ENCODE data around the gene NES.
A peak's percentile ranks its signal among the peaks of the same experiment; 100 is the strongest.

The NES gene, protein sequence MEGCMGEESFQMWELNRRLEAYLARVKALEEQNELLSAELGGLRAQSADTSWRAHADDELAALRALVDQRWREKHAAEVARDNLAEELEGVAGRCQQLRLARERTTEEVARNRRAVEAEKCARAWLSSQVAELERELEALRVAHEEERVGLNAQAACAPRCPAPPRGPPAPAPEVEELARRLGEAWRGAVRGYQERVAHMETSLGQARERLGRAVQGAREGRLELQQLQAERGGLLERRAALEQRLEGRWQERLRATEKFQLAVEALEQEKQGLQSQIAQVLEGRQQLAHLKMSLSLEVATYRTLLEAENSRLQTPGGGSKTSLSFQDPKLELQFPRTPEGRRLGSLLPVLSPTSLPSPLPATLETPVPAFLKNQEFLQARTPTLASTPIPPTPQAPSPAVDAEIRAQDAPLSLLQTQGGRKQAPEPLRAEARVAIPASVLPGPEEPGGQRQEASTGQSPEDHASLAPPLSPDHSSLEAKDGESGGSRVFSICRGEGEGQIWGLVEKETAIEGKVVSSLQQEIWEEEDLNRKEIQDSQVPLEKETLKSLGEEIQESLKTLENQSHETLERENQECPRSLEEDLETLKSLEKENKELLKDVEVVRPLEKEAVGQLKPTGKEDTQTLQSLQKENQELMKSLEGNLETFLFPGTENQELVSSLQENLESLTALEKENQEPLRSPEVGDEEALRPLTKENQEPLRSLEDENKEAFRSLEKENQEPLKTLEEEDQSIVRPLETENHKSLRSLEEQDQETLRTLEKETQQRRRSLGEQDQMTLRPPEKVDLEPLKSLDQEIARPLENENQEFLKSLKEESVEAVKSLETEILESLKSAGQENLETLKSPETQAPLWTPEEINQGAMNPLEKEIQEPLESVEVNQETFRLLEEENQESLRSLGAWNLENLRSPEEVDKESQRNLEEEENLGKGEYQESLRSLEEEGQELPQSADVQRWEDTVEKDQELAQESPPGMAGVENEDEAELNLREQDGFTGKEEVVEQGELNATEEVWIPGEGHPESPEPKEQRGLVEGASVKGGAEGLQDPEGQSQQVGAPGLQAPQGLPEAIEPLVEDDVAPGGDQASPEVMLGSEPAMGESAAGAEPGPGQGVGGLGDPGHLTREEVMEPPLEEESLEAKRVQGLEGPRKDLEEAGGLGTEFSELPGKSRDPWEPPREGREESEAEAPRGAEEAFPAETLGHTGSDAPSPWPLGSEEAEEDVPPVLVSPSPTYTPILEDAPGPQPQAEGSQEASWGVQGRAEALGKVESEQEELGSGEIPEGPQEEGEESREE (N-terminal part only)
- total RNA-seq = 0 to 0.09 reads per million in 2 experiments

GRCh38 chr1:156676820-156677615 lies at the start of gene NES:
TSS of gene NES (minus strand) at chr1:156677407. CDS start at chr1:156677264, 143 bp downstream.
- DNase-seq (ENCODE audit: low read depth) = no peak

GRCh38 chr1:156726549-156727226 lies 49.5 kb upstream of the NES start:
- DNase-seq (ENCODE audit: low read depth) = peak; percentile 16

GRCh38 chr1:156725683-156726280 lies 48.6 kb upstream of the NES start:
- peak; percentile 70 for DNase-seq (ENCODE audit: low read depth)

- no peak for DNase-seq (ENCODE audit: low read depth)
These were observed 44.3 kb upstream of the NES start for GRCh38 chr1:156721535-156721934.

- no peak for DNase-seq (ENCODE audit: low read depth)
These were observed 43.9 kb upstream of the NES start for GRCh38 chr1:156721131-156721530.

- DNase-seq (ENCODE audit: low read depth) = no peak
These were observed 40.1 kb upstream of the NES start for GRCh38 chr1:156717351-156717750.

GRCh38 chr1:156714830-156715229 lies 37.6 kb upstream of the NES start:
- DNase-seq (ENCODE audit: low read depth) = no peak

DNA sequence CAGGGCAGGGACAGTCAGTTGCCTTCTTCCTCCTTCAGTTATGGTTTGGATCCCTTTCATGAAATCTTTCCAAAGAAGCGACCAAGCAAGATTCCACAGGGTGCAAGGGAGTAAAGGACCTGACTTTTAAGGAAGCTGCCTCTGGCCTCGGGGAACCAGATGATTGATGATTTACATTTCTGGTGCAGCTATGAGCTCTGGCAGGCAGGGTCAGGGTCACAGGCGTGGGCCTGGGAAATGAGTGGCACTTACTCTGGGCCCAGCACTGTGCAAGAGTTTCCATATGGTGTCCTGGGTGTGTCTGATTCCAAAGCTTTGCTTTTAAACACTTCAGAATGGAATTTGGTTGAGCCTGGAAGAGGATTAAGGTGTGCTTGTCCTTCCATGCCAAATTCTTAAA lies 35.4 kb upstream of the NES start:
- no peak for DNase-seq (ENCODE audit: low read depth)

GRCh38 chr1:156711011-156711817 lies 34.0 kb upstream of the NES start:
- DNase-seq (ENCODE audit: low read depth) = no peak

- DNase-seq (ENCODE audit: low read depth) = no peak
These were observed 32.7 kb upstream of the NES start for GRCh38 chr1:156709757-156710489.

GRCh38 chr1:156709031-156709430 lies 31.8 kb upstream of the NES start:
- DNase-seq (ENCODE audit: low read depth) = no peak

DNA sequence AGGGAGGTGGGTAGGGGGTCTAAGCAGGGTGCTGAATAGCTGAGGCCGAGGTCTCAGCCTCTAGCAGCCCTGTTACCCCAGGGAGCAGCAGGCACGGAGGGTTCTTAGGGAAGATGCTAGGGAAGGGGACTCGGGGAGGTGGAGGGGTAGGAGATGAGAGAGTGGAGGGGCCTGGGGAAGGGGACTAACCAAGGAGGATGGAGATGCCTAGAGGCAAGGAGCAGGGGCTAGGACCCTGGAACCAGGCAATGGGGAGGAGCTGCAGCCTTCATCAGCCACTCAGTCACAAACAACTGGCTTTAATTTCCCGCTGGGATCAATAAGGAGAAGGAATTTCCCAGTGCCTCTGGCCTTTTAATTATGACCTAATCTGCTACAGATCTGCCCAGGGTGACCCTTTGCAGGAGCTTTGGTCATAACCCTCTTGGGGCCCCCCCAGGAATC lies 31.0 kb upstream of the NES start:
- DNase-seq (ENCODE audit: low read depth) = no peak

DNA sequence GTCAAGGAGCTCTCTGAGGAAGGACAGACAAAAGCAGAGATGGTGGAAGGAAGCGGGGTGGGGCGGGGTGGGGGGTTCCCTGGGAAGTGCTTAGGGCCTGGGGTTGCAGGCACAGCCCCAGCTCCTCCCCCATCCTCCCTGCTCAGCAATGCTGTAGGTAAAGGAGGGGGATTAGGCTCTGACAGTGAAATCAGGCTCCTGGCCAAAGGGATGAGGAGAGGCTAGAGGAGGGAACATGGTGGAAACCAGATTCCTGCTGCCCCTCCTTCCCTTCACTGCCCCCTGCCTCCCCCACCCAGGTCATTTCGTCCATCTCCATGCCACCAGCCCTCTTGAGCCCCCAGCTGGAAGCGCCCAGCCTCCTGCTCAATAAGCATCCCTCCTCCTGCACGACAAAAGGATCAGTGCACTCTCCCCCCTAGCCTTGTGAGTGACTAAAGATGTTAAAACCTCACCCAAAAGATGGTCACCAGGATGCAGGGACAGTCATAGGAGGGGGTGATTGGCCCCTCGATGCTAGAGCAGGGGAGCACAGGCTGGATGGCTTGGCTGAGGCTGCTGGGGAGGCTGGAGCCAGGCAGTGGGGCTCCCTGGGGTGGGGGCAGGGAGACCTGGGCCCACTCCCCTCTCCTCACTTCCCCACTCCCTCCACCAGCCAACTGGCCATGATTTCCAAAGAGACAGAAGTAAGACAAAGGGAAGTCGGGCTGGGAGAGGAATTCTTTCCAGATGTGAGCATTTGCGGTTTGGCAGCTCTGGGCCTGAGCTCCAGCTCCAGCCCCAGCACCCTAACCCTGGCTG lies 30.4 kb upstream of the NES start:
- DNase-seq (ENCODE audit: low read depth) = no peak

GRCh38 chr1:156706657-156707416 lies 29.6 kb upstream of the NES start:
- DNase-seq (ENCODE audit: low read depth) = no peak

DNA sequence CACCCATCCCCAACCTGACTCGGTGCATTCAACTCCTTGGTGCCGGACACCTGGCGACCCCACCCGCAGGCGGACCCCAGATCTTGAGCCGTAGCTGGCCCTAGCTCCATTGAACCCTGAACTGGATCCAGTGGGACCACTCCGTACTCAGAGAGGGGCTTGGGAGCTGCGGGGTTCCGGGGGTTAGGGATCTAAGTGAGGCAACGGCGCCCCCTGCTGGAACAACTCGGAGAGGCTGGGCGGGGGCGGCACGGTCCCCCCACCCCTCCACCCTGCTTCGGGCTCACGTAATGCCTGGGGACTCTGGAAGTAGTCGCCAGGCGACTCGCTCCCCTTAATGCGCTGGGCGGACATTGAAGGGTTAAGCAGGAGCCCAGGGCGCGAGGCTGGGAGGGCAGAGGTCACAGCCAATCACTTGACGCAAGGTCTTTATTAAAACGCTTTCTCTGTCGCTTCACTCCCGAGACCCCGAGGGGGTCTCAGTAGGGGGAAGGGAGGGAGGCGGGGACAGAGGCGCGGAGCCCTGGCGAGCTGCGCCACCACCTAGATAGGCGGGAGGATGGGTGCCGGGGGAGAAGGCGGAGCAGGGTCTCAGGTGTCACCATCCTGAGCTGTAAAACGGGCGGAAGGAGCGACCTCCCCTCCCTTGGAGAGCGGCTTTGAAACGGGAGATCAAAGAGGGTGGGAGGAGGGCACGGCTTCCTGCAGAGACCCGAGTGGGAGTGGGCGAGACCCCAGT lies 28.9 kb upstream of the NES start:
- DNase-seq (ENCODE audit: low read depth) = peak; percentile 56

DNA sequence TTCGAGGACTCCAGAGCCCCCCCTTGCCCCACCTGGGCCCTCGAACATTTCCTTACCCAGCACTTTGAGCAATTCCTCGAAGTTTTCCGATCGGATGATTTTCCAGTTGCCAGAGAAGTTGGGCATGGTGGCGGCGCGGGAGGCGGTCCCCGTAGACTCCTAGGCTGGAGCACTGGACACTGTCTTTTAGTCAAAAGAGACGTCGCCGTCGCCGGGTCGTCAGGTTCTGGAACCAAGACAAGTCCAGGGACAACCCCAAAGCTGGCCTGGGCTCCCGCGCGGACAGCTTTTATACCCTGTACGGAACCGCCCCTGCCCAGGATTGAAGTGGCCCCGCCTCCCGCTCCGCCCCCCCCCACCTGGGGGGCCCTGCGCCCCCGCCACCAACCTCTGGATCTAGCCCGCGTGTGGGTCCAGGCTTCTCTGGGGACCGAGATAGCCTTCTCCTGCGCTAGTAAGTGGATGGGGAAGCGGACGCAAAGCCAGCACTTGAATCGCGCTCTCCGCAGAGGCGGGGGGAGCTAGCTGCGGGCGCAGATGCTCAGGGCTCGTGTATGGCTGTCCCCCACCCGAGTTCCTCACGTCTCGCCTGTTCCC lies 28.2 kb upstream of the NES start, which contains the start of gene CRABP2:
Gene CRABP2, minus strand, starts transcription at position 263 of the 597 bp plus-strand sequence. Its CDS starts 137 bp downstream, at position 126.
- DNase-seq (ENCODE audit: low read depth) = no peak

Data from T follicular helper cell (primary cell).